Astrocyte (in vitro differentiated cells and primary cell): Measurements from ENCODE around the gene EML6.

Experiments
- EZH2 ChIP-seq: IDR thresholded peaks from 2 replicates; pipeline ENCODE4 v1.6.1; 2012; ENCODE audit warnings: mild to moderate bottlenecking, low read length, inconsistent platforms; ENCODE audit not compliant: insufficient read depth
- TF ChIP-seq, protein P1 (sequence below): IDR thresholded peaks from 2 replicates; pipeline ENCODE4 v1.5.1; 2011; ENCODE audit warnings: low read depth, mild to moderate bottlenecking, inconsistent platforms, low read length, moderate library complexity; ENCODE audit not compliant: insufficient read depth

DNA sequence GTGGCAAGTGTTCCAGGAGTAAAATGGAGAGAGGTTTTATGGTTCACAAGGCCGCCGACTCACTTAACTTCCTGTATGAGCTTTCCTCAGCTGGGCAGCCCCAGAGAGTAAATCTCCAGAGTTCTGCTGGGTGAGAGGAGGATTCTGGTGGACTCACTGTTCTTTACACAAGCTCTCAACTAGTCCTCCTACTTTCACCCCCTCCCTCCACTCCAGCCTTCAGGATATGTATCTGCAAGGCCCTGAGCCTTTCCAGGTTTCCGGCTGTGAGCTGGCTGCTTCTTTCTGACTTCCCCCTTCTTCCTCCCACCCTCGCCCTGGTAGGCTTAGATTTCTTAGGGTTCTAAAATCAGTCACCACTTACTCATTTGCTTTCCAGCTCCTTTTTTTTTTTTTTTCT is 34.0 kb downstream of the EML6 start:
- TF ChIP-seq, protein P1, sequence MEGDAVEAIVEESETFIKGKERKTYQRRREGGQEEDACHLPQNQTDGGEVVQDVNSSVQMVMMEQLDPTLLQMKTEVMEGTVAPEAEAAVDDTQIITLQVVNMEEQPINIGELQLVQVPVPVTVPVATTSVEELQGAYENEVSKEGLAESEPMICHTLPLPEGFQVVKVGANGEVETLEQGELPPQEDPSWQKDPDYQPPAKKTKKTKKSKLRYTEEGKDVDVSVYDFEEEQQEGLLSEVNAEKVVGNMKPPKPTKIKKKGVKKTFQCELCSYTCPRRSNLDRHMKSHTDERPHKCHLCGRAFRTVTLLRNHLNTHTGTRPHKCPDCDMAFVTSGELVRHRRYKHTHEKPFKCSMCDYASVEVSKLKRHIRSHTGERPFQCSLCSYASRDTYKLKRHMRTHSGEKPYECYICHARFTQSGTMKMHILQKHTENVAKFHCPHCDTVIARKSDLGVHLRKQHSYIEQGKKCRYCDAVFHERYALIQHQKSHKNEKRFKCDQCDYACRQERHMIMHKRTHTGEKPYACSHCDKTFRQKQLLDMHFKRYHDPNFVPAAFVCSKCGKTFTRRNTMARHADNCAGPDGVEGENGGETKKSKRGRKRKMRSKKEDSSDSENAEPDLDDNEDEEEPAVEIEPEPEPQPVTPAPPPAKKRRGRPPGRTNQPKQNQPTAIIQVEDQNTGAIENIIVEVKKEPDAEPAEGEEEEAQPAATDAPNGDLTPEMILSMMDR = no peak
- TF ChIP-seq EZH2 = no peak
